ENCODE measurements around the gene KLHL10.
"Not testable (repeated sequence)": the region's sequence is repeated elsewhere in the genome, so short reads cannot be mapped to it uniquely, and the experiment has no call there.

KLHL10 gene

GRCh38 chr17:41860254-41860931 is 22.8 kb downstream of the KLHL10 start:
- DNase-seq: no peak

GRCh38 chr17:41863074-41863848 is 25.6 kb downstream of the KLHL10 start:
- no peak for DNase-seq

- DNase-seq: no peak
Measured at GRCh38 chr17:41864498-41864835, 26.8 kb downstream of the KLHL10 start.

- peak; percentile 84 for DNase-seq
Measured at GRCh38 chr17:41864836-41865595, 27.4 kb downstream of the KLHL10 start, which contains the start of gene KLHL11. Gene KLHL11, minus strand, starts transcription at chr17:41865423. Its CDS starts 53 bp downstream, at chr17:41865370.

GRCh38 chr17:41865596-41865893 is 27.9 kb downstream of the KLHL10 start:
- no peak for DNase-seq

- DNase-seq: no peak
Measured at GRCh38 chr17:41868568-41868967, 30.9 kb downstream of the KLHL10 start.

GRCh38 chr17:41869426-41869825 is 31.8 kb downstream of the KLHL10 start:
- no peak for DNase-seq

GRCh38 chr17:41870097-41870496 is 32.5 kb downstream of the KLHL10 start:
- no peak for DNase-seq

- DNase-seq: no peak
Measured at GRCh38 chr17:41870627-41871026, 33.0 kb downstream of the KLHL10 start.

- no peak for DNase-seq
Measured at GRCh38 chr17:41871789-41872188, 34.2 kb downstream of the KLHL10 start.

GRCh38 chr17:41873559-41874292 is 36.1 kb downstream of the KLHL10 start:
- DNase-seq: no peak

- not testable (repeated sequence) for DNase-seq
Measured at GRCh38 chr17:41874293-41874670, 36.7 kb downstream of the KLHL10 start.

GRCh38 chr17:41880130-41880529 is 42.5 kb downstream of the KLHL10 start:
- no peak for DNase-seq

- DNase-seq: no peak
Measured at GRCh38 chr17:41882756-41883155, 45.1 kb downstream of the KLHL10 start.

- no peak for DNase-seq
Measured at GRCh38 chr17:41885733-41886132, 48.1 kb downstream of the KLHL10 start.

- DNase-seq: no peak
Measured at GRCh38 chr17:41888332-41888965, 50.8 kb downstream of the KLHL10 start.

- no peak for DNase-seq
Measured at GRCh38 chr17:41891135-41892020, 53.8 kb downstream of the KLHL10 start.

- DNase-seq: no peak
Measured at GRCh38 chr17:41892021-41892376, 54.4 kb downstream of the KLHL10 start.

- no peak for DNase-seq
Measured at GRCh38 chr17:41893384-41893783, 55.8 kb downstream of the KLHL10 start.

GRCh38 chr17:41894791-41895331 is 57.2 kb downstream of the KLHL10 start:
- no peak for DNase-seq

GRCh38 chr17:41895617-41896016 is 58.0 kb downstream of the KLHL10 start:
- DNase-seq: no peak

All from GOT3 (cell line).